ENCODE results near the gene NOX3. TPM values are rescaled to one million over a fixed set of nuclear protein-coding genes. Genes with fewer than 3 reads are reported as not detected.

Gene NOX3
- total RNA-seq, 4 donors from 2014 or later, result not detected

- H3K9me3 ChIP-seq, result no peaks in the 10 kb centered on the region
- no peaks in the 10 kb centered on the region for H3K27me3 ChIP-seq
- H3K4me3 ChIP-seq, result no peak overlapping the region
- TF ChIP-seq CTCF (IDR thresholded peaks at IDR 0.05) (no peak), POLR2A (IDR thresholded peaks at IDR 0.05) (no peak)
- no peak for DNase-seq
- H3K27ac ChIP-seq, result no peak overlapping the region
- peaks cover 0 to 3% (median 0%) of the 10 kb centered on the region in 4 donors for H3K4me1 ChIP-seq
- no peaks in the 10 kb centered on the region for H3K36me3 ChIP-seq
Measured at GRCh38 chr6:155417454-155417853, 38.2 kb downstream of the NOX3 start.

- Histone ChIP-seq H3K4me3 (no peak overlapping the region), H3K9me3 (no peaks in the 10 kb centered on the region), H3K4me1 (peaks cover 0 to 3% (median 0%) of the 10 kb centered on the region in 4 donors), H3K27me3 (no peaks in the 10 kb centered on the region), H3K36me3 (no peaks in the 10 kb centered on the region), H3K27ac (no peak overlapping the region)
- TF ChIP-seq CTCF (IDR thresholded peaks at IDR 0.05) (no peak), POLR2A (IDR thresholded peaks at IDR 0.05) (no peak)
- DNase-seq, result no peak
Measured at GRCh38 chr6:155415953-155416352, 39.7 kb downstream of the NOX3 start.

GRCh38 chr6:155414049-155414448 is 41.6 kb downstream of the NOX3 start:
- no peaks in the 10 kb centered on the region for H3K36me3 ChIP-seq
- TF ChIP-seq CTCF (IDR thresholded peaks at IDR 0.05) (no peak), POLR2A (IDR thresholded peaks at IDR 0.05) (no peak)
- H3K4me1 ChIP-seq, result peaks cover 0 to 3% (median 0%) of the 10 kb centered on the region in 4 donors
- H3K27ac ChIP-seq, result no peak overlapping the region
- no peaks in the 10 kb centered on the region for H3K9me3 ChIP-seq
- H3K4me3 ChIP-seq, result no peak overlapping the region
- H3K27me3 ChIP-seq, result no peaks in the 10 kb centered on the region
- DNase-seq, result no peak

- H3K36me3 ChIP-seq, result no peaks in the 10 kb centered on the region
- TF ChIP-seq POLR2A (IDR thresholded peaks at IDR 0.05) (no peak), CTCF (IDR thresholded peaks at IDR 0.05) (no peak)
Measured at GRCh38 chr6:155412335-155412734, 43.3 kb downstream of the NOX3 start.

GRCh38 chr6:155411154-155412052 is 44.2 kb downstream of the NOX3 start:
- Histone ChIP-seq H3K9me3 (no peaks in the 10 kb centered on the region), H3K4me3 (no peak overlapping the region), H3K27ac (no peak overlapping the region), H3K4me1 (no peaks in the 10 kb centered on the region), H3K27me3 (no peaks in the 10 kb centered on the region), H3K36me3 (no peaks in the 10 kb centered on the region)
- no peak for DNase-seq
- TF ChIP-seq CTCF (IDR thresholded peaks at IDR 0.05) (no peak), POLR2A (IDR thresholded peaks at IDR 0.05) (no peak)

More at GRCh38 chr6:155412335-155412734, 43.3 kb downstream of the NOX3 start:
- Histone ChIP-seq H3K27me3 (no peaks in the 10 kb centered on the region), H3K27ac (no peak overlapping the region), H3K4me3 (no peak overlapping the region), H3K4me1 (no peaks in the 10 kb centered on the region), H3K9me3 (no peaks in the 10 kb centered on the region)
- no peak for DNase-seq

Data from Peyer's patch (tissue), 4 donors.